Measurements from ENCODE around the gene PRKG1. TPM values are rescaled to one million over a fixed set of nuclear protein-coding genes. Genes with fewer than 3 reads are reported as not detected.

PRKG1 gene
- total RNA-seq, 1 experiment from 2014 or later, result 0.09 TPM

GRCh38 chr10:51325649-51326048, 251.4 kb downstream of the PRKG1 start:
- Histone ChIP-seq H3K27me3 (replicated peaks; ENCODE audit: control insufficient read depth, insufficient read depth, low read length) (no peaks in the 10 kb centered on the region), H3K4me1 (no peaks in the 10 kb centered on the region), H3K9me3 (no peaks in the 10 kb centered on the region), H3K4me3 (ENCODE audit: low read depth, low read length) (no peak overlapping the region), H3K36me3 (ENCODE audit: control insufficient read depth, insufficient read depth, low read length) (no peaks in the 10 kb centered on the region)
- BruUV-seq (replicated peaks), result no TSS peak
- Mint-ChIP-seq H3K4me1 (ENCODE audit: low read depth, unreplicated experiment) (no peaks in the 10 kb centered on the region), H3K9me3 (ENCODE audit: unreplicated experiment) (no peaks in the 10 kb centered on the region), H3K27ac (ENCODE audit: unreplicated experiment) (no peak overlapping the region), H3K27me3 (ENCODE audit: insufficient read depth, unreplicated experiment) (peaks cover 3% of the 10 kb centered on the region), H3K36me3 (ENCODE audit: insufficient read depth, unreplicated experiment) (no peaks in the 10 kb centered on the region), H3K4me3 (ENCODE audit: unreplicated experiment) (no peak overlapping the region)
- ChIA-PET POLR2A (no interaction called here), CTCF (no interaction called here)
- TF ChIP-seq CTCF (IDR thresholded peaks at IDR 0.05; ENCODE audit: insufficient read depth in 1 of 2, low read depth in 1 of 2, low read length in 1 of 2, severe bottlenecking in 1 of 2, unreplicated experiment in 1 of 2), result no peak
- no peak for DNase-seq
- intact Hi-C loops (cut with micrococcal nuclease; ENCODE audit: unreplicated experiment), result no loop called here

GRCh38 chr10:51326174-51326573, 251.9 kb downstream of the PRKG1 start:
- no TSS peak for BruUV-seq (replicated peaks)
- Mint-ChIP-seq H3K4me3 (ENCODE audit: unreplicated experiment) (no peak overlapping the region), H3K27ac (ENCODE audit: unreplicated experiment) (no peak overlapping the region), H3K27me3 (ENCODE audit: insufficient read depth, unreplicated experiment) (peaks cover 3% of the 10 kb centered on the region), H3K9me3 (ENCODE audit: unreplicated experiment) (no peaks in the 10 kb centered on the region), H3K4me1 (ENCODE audit: low read depth, unreplicated experiment) (no peaks in the 10 kb centered on the region), H3K36me3 (ENCODE audit: insufficient read depth, unreplicated experiment) (no peaks in the 10 kb centered on the region)
- no peaks in the 10 kb centered on the region for H3K36me3 ChIP-seq (ENCODE audit: control insufficient read depth, insufficient read depth, low read length)
- intact Hi-C loops (cut with micrococcal nuclease; ENCODE audit: unreplicated experiment), result no loop called here
- POLR2A ChIA-PET, result no interaction called here
- no peak for TF ChIP-seq CTCF (IDR thresholded peaks at IDR 0.05; ENCODE audit: insufficient read depth in 1 of 2, low read depth in 1 of 2, low read length in 1 of 2, severe bottlenecking in 1 of 2, unreplicated experiment in 1 of 2)
- H3K4me3 ChIP-seq (ENCODE audit: low read depth, low read length), result no peak overlapping the region
- H3K4me1 ChIP-seq, result no peaks in the 10 kb centered on the region
- no peaks in the 10 kb centered on the region for H3K9me3 ChIP-seq
- DNase-seq, result no peak
- no peaks in the 10 kb centered on the region for H3K27me3 ChIP-seq (replicated peaks; ENCODE audit: control insufficient read depth, insufficient read depth, low read length)
- CTCF ChIA-PET, result no interaction called here

GRCh38 chr10:51327432-51327831, 253.1 kb downstream of the PRKG1 start:
- H3K4me3 Mint-ChIP-seq (ENCODE audit: unreplicated experiment), result no peak overlapping the region
- no peak for DNase-seq
- Histone ChIP-seq H3K4me3 (ENCODE audit: low read depth, low read length) (no peak overlapping the region), H3K9me3 (no peaks in the 10 kb centered on the region), H3K4me1 (no peaks in the 10 kb centered on the region), H3K36me3 (ENCODE audit: control insufficient read depth, insufficient read depth, low read length) (no peaks in the 10 kb centered on the region), H3K27me3 (replicated peaks; ENCODE audit: control insufficient read depth, insufficient read depth, low read length) (no peaks in the 10 kb centered on the region)
- peaks cover 3% of the 10 kb centered on the region for H3K27me3 Mint-ChIP-seq (ENCODE audit: insufficient read depth, unreplicated experiment)
- no TSS peak for BruUV-seq (replicated peaks)
- no peaks in the 10 kb centered on the region for H3K9me3 Mint-ChIP-seq (ENCODE audit: unreplicated experiment)
- CTCF ChIA-PET, result no interaction called here
- no peak overlapping the region for H3K27ac Mint-ChIP-seq (ENCODE audit: unreplicated experiment)
- no peak for TF ChIP-seq CTCF (IDR thresholded peaks at IDR 0.05; ENCODE audit: insufficient read depth in 1 of 2, low read depth in 1 of 2, low read length in 1 of 2, severe bottlenecking in 1 of 2, unreplicated experiment in 1 of 2)
- intact Hi-C loops (cut with micrococcal nuclease; ENCODE audit: unreplicated experiment), result no loop called here
- H3K4me1 Mint-ChIP-seq (ENCODE audit: low read depth, unreplicated experiment), result no peaks in the 10 kb centered on the region
- POLR2A ChIA-PET, result no interaction called here
- no peaks in the 10 kb centered on the region for H3K36me3 Mint-ChIP-seq (ENCODE audit: insufficient read depth, unreplicated experiment)

Data from Caco-2 (cell line).